OCI-LY7 (cell line): ENCODE data around the gene PRDM10. TPM values are rescaled to one million over a fixed set of nuclear protein-coding genes. Genes with fewer than 3 reads are reported as not detected.

Experiments used
- BruUV-seq: library from RNA; stranded (reverse); fragments of 400-500 nt; replicated peaks from 2 replicates; lab custom pipeline; 2021; lab: Mats Ljungman, UMichigan
- CTCF ChIA-PET: fragments of 300-600 bp; sonication (Branson Sonifier 250); formaldehyde crosslinking; loops from one replicate; lab custom pipeline; 2022; ENCODE audit warnings: antibody characterized with exemption; ENCODE audit not compliant: unreplicated experiment; lab: Charles Lee
- POLR2A ChIA-PET: fragments of 300-600 bp; sonication (Branson Sonifier 250); formaldehyde crosslinking; loops from one replicate; lab custom pipeline; 2022; ENCODE audit warnings: antibody characterized with exemption; lab: Charles Lee
- DNase-seq: peaks from one replicate; pipeline ENCODE4 v3.0.0-alpha.2; 2015; ENCODE audit warnings: low spot score
- H2AFZ ChIP-seq: fragments of 200-600 bp; sonication (generic), shearing (Covaris generic); 2 replicates; pipeline ENCODE4 v1.6.1; 2014; ENCODE audit warnings: mild to moderate bottlenecking, antibody characterized with exemption, low read length, moderate library complexity
- H3K27ac ChIP-seq: fragments of 200-600 bp; sonication (generic); 2 replicates; pipeline ENCODE4 v1.5.1; 2014; ENCODE audit warnings: mixed run types, low read depth, mild to moderate bottlenecking, moderate library complexity, low read length, inconsistent platforms; ENCODE audit not compliant: poor library complexity, severe bottlenecking
- H3K36me3 ChIP-seq: fragments of 200-600 bp; sonication (generic); 2 replicates; pipeline ENCODE4 v1.6.1; 2014; ENCODE audit warnings: mild to moderate bottlenecking, antibody characterized with exemption, low read length, moderate library complexity, mixed read lengths; ENCODE audit not compliant: insufficient read depth
- H3K4me1 ChIP-seq: fragments of 200-600 bp; sonication (generic); 2 replicates; pipeline ENCODE4 v1.5.1; 2014; ENCODE audit warnings: mild to moderate bottlenecking, low read length; ENCODE audit not compliant: insufficient read depth, poor library complexity, severe bottlenecking
- H3K4me2 ChIP-seq: fragments of 200-600 bp; sonication (generic); 2 replicates; pipeline ENCODE4 v1.6.1; 2014; ENCODE audit warnings: mild to moderate bottlenecking, low read length
- H3K4me3 ChIP-seq: fragments of 200-600 bp; sonication (generic); 2 replicates; pipeline ENCODE4 v1.5.1; 2014; ENCODE audit warnings: mild to moderate bottlenecking, low read depth, low read length; ENCODE audit not compliant: poor library complexity, severe bottlenecking
- H3K79me2 ChIP-seq: fragments of 200-600 bp; sonication (generic); 2 replicates; pipeline ENCODE4 v1.6.1; 2016; ENCODE audit warnings: low read depth, mild to moderate bottlenecking, low read length, moderate library complexity, mixed read lengths; ENCODE audit not compliant: insufficient read depth
- H3K9me2 ChIP-seq: fragments of 200-600 bp; sonication (generic); 2 replicates; pipeline ENCODE4 v1.6.1; 2016; ENCODE audit warnings: mild to moderate bottlenecking, low read length, mixed read lengths; ENCODE audit not compliant: insufficient read depth
- H3K9me3 ChIP-seq: fragments of 200-600 bp; sonication (generic); 2 replicates; pipeline ENCODE4 v1.6.1; 2014; ENCODE audit warnings: mild to moderate bottlenecking, mixed run types, low read length, mixed read lengths
- H4K20me1 ChIP-seq: fragments of 200-600 bp; sonication (generic); 2 replicates; pipeline ENCODE4 v1.6.1; 2014; ENCODE audit warnings: mild to moderate bottlenecking, antibody characterized with exemption, low read length, moderate library complexity, mixed read lengths; ENCODE audit not compliant: insufficient read depth
- CTCF ChIP-seq: fragments of 200-600 bp; sonication (generic); conservative IDR thresholded peaks from 2 replicates; pipeline ENCODE4 v1.5.1; 2014; ENCODE audit warnings: mild to moderate bottlenecking, antibody characterized with exemption, low read length, moderate library complexity, mixed read lengths
- EZH2phosphoT487 ChIP-seq: fragments of 200-600 bp; sonication (generic); IDR thresholded peaks from 2 replicates; pipeline ENCODE4 v1.6.1; 2018; ENCODE audit warnings: low read depth, borderline replicate concordance, mild to moderate bottlenecking, mixed run types, antibody characterized with exemption, low read length, moderate library complexity, mixed read lengths
- intact Hi-C: fragments of 100-400 bp; cut with micrococcal nuclease; formaldehyde crosslinking; loops from one replicate; pipeline ENCODE4 v1.10.0; 2022; ENCODE audit not compliant: unreplicated experiment
- total RNA-seq, 2 experiments: library from RNA; depleted of rRNA in 1 of 2; stranded (reverse); fragments of >200 nt in 1 of 2; shearing (Covaris generic) in 1 of 2; gene quantifications; 2 replicates each; pipeline ENCODE4 v1.2.3, GENCODE V29; 2014 to 2022

The PRDM10 gene
- total RNA-seq, 2 experiments from 2014 or later, result 29.8 to 60.6 TPM

GRCh38 chr11:129932381-129933067 is 70.1 kb downstream of the PRDM10 start:
- ChIA-PET POLR2A (interaction anchor here (0.5 to 1.2 kb wide), 8 partner anchors 8 to 245 kb away, joined by 3 to 5 read pairs (median 3); no protein-coding TSS in a partner anchor), CTCF (no interaction called here)
- no peak overlapping the region for H3K4me2 ChIP-seq
- no TSS peak for BruUV-seq
- H3K9me2 ChIP-seq, result no peaks in the 10 kb centered on the region
- no peak overlapping the region for H2AFZ ChIP-seq
- no peaks in the 10 kb centered on the region for H3K9me3 ChIP-seq
- TF ChIP-seq EZH2phosphoT487 (no peak), CTCF (no peak)
- intact Hi-C loops, result no loop called here
- peaks cover 94% of the 10 kb centered on the region for H3K36me3 ChIP-seq
- no peak overlapping the region for H3K27ac ChIP-seq
- H3K4me1 ChIP-seq, result peaks cover 10% of the 10 kb centered on the region
- H3K79me2 ChIP-seq, result peaks cover 7% of the 10 kb centered on the region; the same call in 1 of the 2 replicates
- H4K20me1 ChIP-seq, result no peaks in the 10 kb centered on the region
- no peak for DNase-seq
- H3K4me3 ChIP-seq, result no peak overlapping the region

- no peak overlapping the region for H3K4me2 ChIP-seq
- intact Hi-C loops, result no loop called here
- POLR2A ChIA-PET, result interaction anchor here (0.5 to 2.0 kb wide), 2 partner anchors 9 to 151 kb away, joined by 3 to 7 read pairs; no protein-coding TSS in a partner anchor
- no peaks in the 10 kb centered on the region for H4K20me1 ChIP-seq
- H3K36me3 ChIP-seq, result peaks cover 96% of the 10 kb centered on the region
- no peak overlapping the region for H3K4me3 ChIP-seq
- no peaks in the 10 kb centered on the region for H3K9me2 ChIP-seq
- H3K4me1 ChIP-seq, result peaks cover 6% of the 10 kb centered on the region
- H3K27ac ChIP-seq, result no peak overlapping the region
- no TSS peak for BruUV-seq
- CTCF ChIA-PET, result no interaction called here
- H2AFZ ChIP-seq, result no peak overlapping the region
- TF ChIP-seq EZH2phosphoT487, result no peak
- TF ChIP-seq CTCF, result no peak
- no peaks in the 10 kb centered on the region for H3K79me2 ChIP-seq
- DNase-seq, result no peak
- H3K9me3 ChIP-seq, result no peaks in the 10 kb centered on the region
These were observed 71.9 kb downstream of the PRDM10 start for GRCh38 chr11:129930743-129931142.

GRCh38 chr11:129930296-129930695 is 72.3 kb downstream of the PRDM10 start:
- no peak for TF ChIP-seq EZH2phosphoT487
- TF ChIP-seq CTCF, result no peak
- H3K36me3 ChIP-seq, result peaks cover 96% of the 10 kb centered on the region
- intact Hi-C loops, result no loop called here
- DNase-seq, result no peak
- H3K9me2 ChIP-seq, result no peaks in the 10 kb centered on the region
- H3K79me2 ChIP-seq, result no peaks in the 10 kb centered on the region
- BruUV-seq, result no TSS peak
- H3K27ac ChIP-seq, result no peak overlapping the region
- no peaks in the 10 kb centered on the region for H4K20me1 ChIP-seq
- no peak overlapping the region for H2AFZ ChIP-seq
- ChIA-PET CTCF (no interaction called here), POLR2A (interaction anchor here (0.5 to 2.0 kb wide), 3 partner anchors 10 to 151 kb away, joined by 3 to 7 read pairs (median 5); no protein-coding TSS in a partner anchor)
- peaks cover 6% of the 10 kb centered on the region for H3K4me1 ChIP-seq
- no peak overlapping the region for H3K4me2 ChIP-seq
- H3K4me3 ChIP-seq, result no peak overlapping the region
- H3K9me3 ChIP-seq, result no peaks in the 10 kb centered on the region
